Activated naive CD8-positive, alpha-beta T cell treated with anti-CD3 and anti-CD28 coated beads, Interleukin-2, amount 50 U/mL, for 16 hours (primary cell): Measurements from ENCODE around the gene DAZL.
"Not testable (repeated sequence)": the region's sequence is repeated elsewhere in the genome, so short reads cannot be mapped to it uniquely, and the experiment has no call there.

Experiments
- DNase-seq: peaks from one replicate; pipeline ENCODE4 v3.0.0-alpha.2; 2020; ENCODE audit warnings: low read depth, low spot score

DAZL gene

GRCh38 chr3:16604887-16605602, at the start of gene DAZL:
Gene DAZL, minus strand, starts transcription at chr3:16605423. Its CDS starts 218 bp downstream, at chr3:16605205.
- no peak for DNase-seq

- DNase-seq = no peak
These were observed 49.8 kb upstream of the DAZL start for GRCh38 chr3:16654976-16655375.

- no peak for DNase-seq
These were observed 48.5 kb upstream of the DAZL start for GRCh38 chr3:16653712-16654111.

- no peak for DNase-seq
These were observed 42.4 kb upstream of the DAZL start for GRCh38 chr3:16647668-16648067.

GRCh38 chr3:16639806-16640205, 34.6 kb upstream of the DAZL start:
- DNase-seq = no peak

GRCh38 chr3:16633948-16634347, 28.7 kb upstream of the DAZL start:
- no peak for DNase-seq

- no peak for DNase-seq
These were observed 27.2 kb upstream of the DAZL start for GRCh38 chr3:16632395-16632794.

GRCh38 chr3:16618721-16619120, 13.5 kb upstream of the DAZL start:
- DNase-seq = no peak

- not testable (repeated sequence) for DNase-seq
These were observed 11.9 kb upstream of the DAZL start for GRCh38 chr3:16617155-16617554.

- no peak for DNase-seq
These were observed 10.9 kb upstream of the DAZL start for GRCh38 chr3:16616083-16616482.

GRCh38 chr3:16614033-16615031, 9.1 kb upstream of the DAZL start:
- no peak for DNase-seq

- no peak for DNase-seq
These were observed 4.8 kb upstream of the DAZL start for GRCh38 chr3:16609927-16610580.

- DNase-seq = no peak
These were observed 3.6 kb upstream of the DAZL start for GRCh38 chr3:16608816-16609215.

GRCh38 chr3:16607718-16608117, 2.5 kb upstream of the DAZL start:
- no peak for DNase-seq

GRCh38 chr3:16606398-16606797, 1.2 kb upstream of the DAZL start:
- DNase-seq = no peak

GRCh38 chr3:16605966-16606365, 743 bp upstream of the DAZL start:
- DNase-seq = no peak

- no peak for DNase-seq
These were observed 790 bp downstream of the DAZL start for GRCh38 chr3:16604433-16604832.

GRCh38 chr3:16601537-16602005, 3.7 kb downstream of the DAZL start:
- DNase-seq = no peak

- DNase-seq = peak; percentile 59
These were observed 4.3 kb downstream of the DAZL start for GRCh38 chr3:16600780-16601536.

GRCh38 chr3:16599694-16600093, 5.5 kb downstream of the DAZL start:
- no peak for DNase-seq

GRCh38 chr3:16596352-16597032, 8.7 kb downstream of the DAZL start:
- DNase-seq = no peak
